Muscle layer of duodenum (tissue), 2 donors: ENCODE results near the gene COL6A3.
"Not testable (repeated sequence)": the region's sequence is repeated elsewhere in the genome, so short reads cannot be mapped to it uniquely, and the experiment has no call there.

Source experiments
- H3K27ac ChIP-seq: one replicate; pipeline ENCODE4 v1.7.0; 2013; ENCODE audit warnings: mild to moderate bottlenecking, low read length
- H3K27me3 ChIP-seq: one replicate; pipeline ENCODE4 v1.7.0; 2013; ENCODE audit warnings: low read depth, mild to moderate bottlenecking, control low read depth, low read length
- H3K36me3 ChIP-seq, 2 donors: one replicate each; pipeline ENCODE4 v1.7.0; 2013; ENCODE audit warnings: low read length in 2 of 2, control low read depth in 1 of 2, mild to moderate bottlenecking in 1 of 2; ENCODE audit not compliant: insufficient read depth in 2 of 2, control insufficient read depth in 1 of 2
- H3K4me1 ChIP-seq, 2 donors: one replicate each; pipeline ENCODE4 v1.7.0; 2013; ENCODE audit warnings: low read length in 2 of 2, mild to moderate bottlenecking in 2 of 2, control low read depth in 1 of 2, moderate library complexity in 1 of 2; ENCODE audit not compliant: insufficient read depth in 2 of 2, control insufficient read depth in 1 of 2
- H3K4me3 ChIP-seq, 2 donors: one replicate each; pipeline ENCODE4 v1.7.0; 2013; ENCODE audit warnings: low read length in 2 of 2, low read depth in 1 of 2, mild to moderate bottlenecking in 1 of 2
- H3K9me3 ChIP-seq, 2 donors: one replicate each; pipeline ENCODE4 v1.7.0; 2013; ENCODE audit warnings: low read length in 2 of 2, control low read depth in 1 of 2, mild to moderate bottlenecking in 1 of 2; ENCODE audit not compliant: control insufficient read depth in 1 of 2
- donor health status: healthy.

COL6A3 gene

DNA sequence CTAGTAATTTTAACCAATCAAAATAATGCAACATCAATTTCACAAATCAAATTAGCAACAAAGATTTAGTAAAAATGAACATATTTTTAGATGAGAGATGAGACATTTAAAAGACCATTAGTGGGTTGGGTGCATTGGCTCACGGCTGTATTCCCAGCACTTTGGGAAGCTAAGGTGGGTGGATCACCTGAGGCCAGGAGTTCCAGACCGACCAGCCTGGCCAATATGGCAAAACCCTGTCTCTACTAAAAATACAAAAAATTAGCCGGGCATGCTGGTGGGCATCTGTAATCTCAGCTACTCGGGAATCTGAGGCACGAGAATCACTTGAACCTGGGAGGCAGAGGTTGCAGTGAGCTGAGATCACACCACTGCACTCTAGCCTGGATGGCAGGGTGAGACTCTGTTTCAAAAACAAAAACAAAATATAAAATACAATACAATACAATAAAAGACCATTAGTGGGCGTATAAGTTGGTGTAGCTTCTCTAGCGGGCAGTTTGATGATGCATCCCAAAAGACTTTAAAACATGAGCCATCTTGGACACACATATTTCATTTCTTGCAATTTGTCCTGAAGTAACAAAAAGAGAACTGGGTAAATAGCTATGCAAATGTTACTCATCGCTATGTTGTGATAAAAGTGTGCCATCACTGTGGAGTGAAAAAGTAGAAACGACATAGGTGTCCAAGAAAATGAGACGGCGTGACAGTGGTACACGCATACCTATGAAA lies 101.8 kb downstream of the COL6A3 start:
- H3K4me3 ChIP-seq: no peak overlapping the region
- peaks cover 18 to 25% of the 10 kb centered on the region in 2 donors for H3K4me1 ChIP-seq
- no peaks in the 10 kb centered on the region for H3K9me3 ChIP-seq
- no peaks in the 10 kb centered on the region for H3K27me3 ChIP-seq
- peak overlapping the region; percentile 97 for H3K27ac ChIP-seq
- no peaks in the 10 kb centered on the region for H3K36me3 ChIP-seq

DNA sequence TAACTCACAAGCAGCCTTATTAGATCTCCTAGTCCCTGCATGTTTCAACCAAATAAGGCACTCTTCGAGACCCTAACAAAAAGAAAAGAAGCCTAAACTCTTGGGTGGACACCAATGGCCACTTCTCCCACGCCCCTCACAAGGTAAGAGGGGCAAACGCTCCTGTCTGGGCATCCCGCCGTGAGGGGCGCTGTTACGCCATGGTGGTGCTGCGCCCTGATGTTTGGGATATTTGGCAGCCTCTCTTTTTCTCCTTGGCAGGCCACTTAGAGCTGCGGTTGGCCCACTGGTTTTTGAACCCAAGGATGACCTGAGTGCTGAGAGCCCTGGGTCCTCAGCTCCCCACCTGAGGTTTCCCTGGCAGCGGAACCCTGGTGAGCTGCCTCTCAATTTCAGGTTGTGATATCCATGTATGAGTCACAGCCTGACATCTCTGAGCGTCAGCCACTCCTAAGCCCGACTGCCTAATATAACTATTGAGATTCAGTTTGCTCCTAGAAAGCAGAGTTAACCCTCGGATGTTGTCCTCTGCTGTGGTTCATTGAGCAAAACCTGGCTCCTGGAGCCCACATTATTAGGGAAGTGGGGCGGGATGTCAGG lies 103.3 kb downstream of the COL6A3 start:
- Histone ChIP-seq H3K4me1 (peaks cover 15 to 18% of the 10 kb centered on the region in 2 donors), H3K4me3 (no peak overlapping the region), H3K27ac (peak overlapping the region; percentile 41), H3K27me3 (no peaks in the 10 kb centered on the region), H3K36me3 (no peaks in the 10 kb centered on the region), H3K9me3 (no peaks in the 10 kb centered on the region)

DNA sequence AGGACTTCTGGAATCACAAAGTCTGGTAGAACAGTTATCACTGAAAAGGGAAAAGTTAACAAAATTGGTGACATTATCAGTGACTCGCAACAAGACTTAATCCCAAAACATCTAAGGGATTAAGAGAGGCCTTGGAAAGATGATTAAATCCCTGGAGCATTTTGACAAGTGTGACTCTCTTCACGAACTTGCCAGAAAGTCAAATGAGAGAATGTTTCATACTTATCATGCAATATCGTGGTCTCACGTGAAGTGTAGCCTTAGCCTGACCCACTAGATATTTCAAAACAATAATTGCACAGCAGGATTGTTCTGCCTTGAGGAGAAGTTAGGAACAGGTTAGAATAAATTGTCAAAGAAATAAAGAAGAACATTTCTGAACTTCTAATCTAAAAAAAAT lies 104.5 kb downstream of the COL6A3 start:
- peak overlapping the region; percentile 25 for H3K27ac ChIP-seq
- no peak overlapping the region for H3K4me3 ChIP-seq
- H3K9me3 ChIP-seq: no peaks in the 10 kb centered on the region
- no peaks in the 10 kb centered on the region for H3K36me3 ChIP-seq
- H3K4me1 ChIP-seq: peaks cover 6 to 8% of the 10 kb centered on the region in 2 donors
- H3K27me3 ChIP-seq: no peaks in the 10 kb centered on the region

DNA sequence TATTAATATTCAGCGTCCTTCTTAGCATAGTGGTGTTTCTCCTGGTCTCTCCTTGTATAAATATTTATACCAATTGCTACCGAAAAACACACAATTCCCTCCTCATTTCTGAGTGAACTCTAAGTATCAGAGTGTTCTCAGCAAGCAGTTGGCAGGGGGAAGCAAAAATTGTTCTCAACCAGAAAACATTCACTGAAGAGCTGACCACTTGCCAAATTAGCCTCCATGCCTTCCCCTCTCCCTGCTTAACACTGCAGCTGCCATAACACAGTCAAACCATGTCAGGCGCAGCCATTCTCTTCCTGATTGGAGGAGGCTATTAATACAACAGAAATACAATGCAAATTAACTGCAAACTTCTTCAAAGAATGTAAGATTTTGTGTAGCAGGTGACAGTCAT lies 105.0 kb downstream of the COL6A3 start:
- no peak overlapping the region for H3K4me3 ChIP-seq
- H3K27me3 ChIP-seq: no peaks in the 10 kb centered on the region
- peaks cover 3 to 6% of the 10 kb centered on the region in 2 donors for H3K4me1 ChIP-seq
- peak overlapping the region; percentile 25 for H3K27ac ChIP-seq
- H3K36me3 ChIP-seq: no peaks in the 10 kb centered on the region
- no peaks in the 10 kb centered on the region for H3K9me3 ChIP-seq

DNA sequence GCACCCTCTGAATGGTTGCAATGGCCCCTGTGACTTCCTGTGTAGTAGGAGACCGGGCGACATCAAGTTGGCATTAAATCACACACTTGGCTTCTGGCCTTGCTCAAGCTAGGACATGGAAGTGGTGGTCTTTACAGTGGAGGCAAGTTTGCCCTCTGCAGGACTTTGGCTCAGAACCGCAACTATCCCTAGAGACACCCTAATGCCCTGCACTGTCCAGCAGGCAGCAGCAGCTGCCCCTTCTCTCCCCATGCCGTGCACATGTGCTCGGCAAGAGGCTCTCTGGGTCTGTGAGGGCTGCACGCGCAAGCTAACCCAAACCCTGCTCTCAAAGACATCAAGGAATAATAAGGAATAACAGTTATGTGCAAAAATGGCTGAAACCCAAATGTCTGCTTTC lies 106.5 kb downstream of the COL6A3 start:
- Histone ChIP-seq H3K9me3 (no peaks in the 10 kb centered on the region), H3K4me3 (no peak overlapping the region), H3K27ac (no peak overlapping the region), H3K27me3 (no peaks in the 10 kb centered on the region), H3K4me1 (peaks cover 3 to 6% of the 10 kb centered on the region in 2 donors), H3K36me3 (no peaks in the 10 kb centered on the region)

DNA sequence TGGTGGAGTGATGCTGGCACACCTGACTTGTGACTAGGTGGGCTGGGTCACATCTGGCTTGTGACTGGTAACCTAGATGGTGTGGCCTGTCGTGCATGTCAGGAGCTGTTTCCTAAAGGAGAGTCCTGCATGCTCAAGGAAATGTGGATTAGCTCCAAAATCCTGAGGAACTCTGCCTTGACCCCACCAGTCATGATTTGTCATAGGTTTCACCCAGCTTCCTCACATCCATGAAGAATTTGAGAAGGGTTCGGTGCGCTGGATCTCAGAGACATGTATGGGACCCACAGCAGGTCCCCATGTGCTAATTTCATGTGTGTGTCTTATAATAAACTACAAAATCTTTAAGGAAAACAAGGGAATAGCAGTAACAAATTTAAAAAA lies 107.2 kb downstream of the COL6A3 start:
- Histone ChIP-seq H3K4me1 (peaks cover 3 to 6% of the 10 kb centered on the region in 2 donors), H3K4me3 (no peak overlapping the region), H3K27ac (no peak overlapping the region), H3K27me3 (no peaks in the 10 kb centered on the region), H3K36me3 (no peaks in the 10 kb centered on the region), H3K9me3 (no peaks in the 10 kb centered on the region)

DNA sequence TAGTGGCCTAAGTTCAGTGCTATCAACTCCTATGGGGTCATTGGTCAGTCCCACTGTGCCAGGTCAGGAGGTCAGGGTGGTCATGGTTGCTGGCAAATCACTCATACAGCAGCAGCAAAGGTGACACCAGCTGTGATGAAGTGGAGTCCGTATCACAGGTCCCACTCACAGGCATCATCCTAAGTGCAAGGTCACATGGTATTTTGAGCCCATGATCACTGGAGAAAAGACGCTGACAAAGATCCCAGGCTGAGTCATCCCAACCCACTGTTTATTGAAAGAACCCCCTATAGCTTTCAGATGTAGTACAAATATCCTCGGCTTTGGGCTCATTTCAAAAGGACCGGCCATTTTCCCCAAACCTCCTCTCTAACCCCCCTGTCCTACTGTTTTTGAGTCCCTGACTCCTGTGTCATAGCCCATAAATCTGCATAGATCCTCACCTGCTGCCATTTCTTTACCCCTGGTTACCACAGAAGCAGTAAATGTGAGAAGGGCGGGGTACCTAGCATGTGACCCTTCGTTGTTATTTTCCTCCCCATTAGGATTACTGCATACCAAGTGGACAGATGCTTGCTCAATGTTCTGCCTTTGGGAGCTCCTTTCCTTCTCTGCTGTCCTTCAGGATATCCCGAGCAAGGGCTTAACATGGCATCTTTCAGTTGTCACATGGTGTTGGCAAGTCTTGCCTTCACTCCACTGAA lies 107.7 kb downstream of the COL6A3 start:
- H3K36me3 ChIP-seq: no peaks in the 10 kb centered on the region
- peaks cover 3 to 6% of the 10 kb centered on the region in 2 donors for H3K4me1 ChIP-seq
- H3K27me3 ChIP-seq: no peaks in the 10 kb centered on the region
- no peaks in the 10 kb centered on the region for H3K9me3 ChIP-seq
- H3K27ac ChIP-seq: no peak overlapping the region
- no peak overlapping the region for H3K4me3 ChIP-seq

DNA sequence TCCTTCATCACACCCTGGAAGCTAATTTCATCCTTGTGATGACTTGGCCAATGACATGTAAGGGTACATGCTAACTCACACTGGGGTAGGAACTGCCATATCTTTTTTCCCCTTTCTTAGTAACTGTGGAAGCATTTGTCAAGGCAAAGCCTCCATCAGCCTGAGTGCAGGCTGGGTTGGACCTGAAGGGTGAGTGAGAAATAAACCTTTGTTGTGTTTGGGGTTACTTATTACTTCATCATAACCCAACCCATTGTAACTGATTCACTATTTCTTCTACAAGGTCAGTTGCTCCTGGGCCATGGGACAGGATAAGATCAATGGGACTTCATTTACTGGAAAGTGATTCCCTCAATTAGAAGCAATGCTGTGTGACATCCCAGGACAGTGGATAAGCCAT lies 108.4 kb downstream of the COL6A3 start:
- H3K4me3 ChIP-seq: no peak overlapping the region
- peaks cover 3 to 6% of the 10 kb centered on the region in 2 donors for H3K4me1 ChIP-seq
- no peak overlapping the region for H3K27ac ChIP-seq
- H3K27me3 ChIP-seq: no peaks in the 10 kb centered on the region
- no peaks in the 10 kb centered on the region for H3K36me3 ChIP-seq
- H3K9me3 ChIP-seq: no peaks in the 10 kb centered on the region

DNA sequence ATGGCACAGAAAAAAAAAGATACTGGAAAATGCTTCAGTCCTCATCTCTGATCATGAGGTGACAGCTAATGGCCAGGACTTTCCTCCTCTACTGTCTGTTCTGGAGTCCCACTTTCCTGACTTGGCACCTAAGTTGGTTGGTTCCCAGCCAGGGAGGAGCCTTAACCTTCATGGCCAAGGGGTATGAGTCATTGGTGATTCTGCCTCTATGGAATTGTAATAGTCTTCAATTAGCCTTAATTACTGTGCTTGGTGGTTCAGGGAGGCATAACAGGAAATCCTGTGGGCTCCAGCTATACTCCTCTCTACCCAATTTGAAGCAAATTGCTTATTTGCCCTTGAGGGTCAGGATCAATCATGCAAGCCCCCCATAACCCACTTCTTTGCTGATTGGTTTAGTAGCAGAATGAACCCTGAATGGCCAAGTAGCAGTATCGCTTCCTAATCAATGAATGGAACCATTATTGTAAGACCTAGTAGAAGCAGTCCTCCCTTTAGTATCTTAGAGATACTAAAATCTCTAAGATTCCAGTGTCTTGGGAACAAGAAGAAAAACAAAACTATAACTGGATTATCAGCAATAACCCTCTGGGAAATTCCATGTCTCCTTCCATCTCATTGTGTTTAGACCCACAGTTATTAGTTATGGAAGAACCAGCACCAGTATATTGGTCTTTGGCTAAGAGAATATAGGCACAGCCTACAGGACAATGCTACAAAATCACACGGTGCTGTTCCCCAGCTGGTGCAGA lies 109.0 kb downstream of the COL6A3 start:
- peaks cover 3 to 6% of the 10 kb centered on the region in 2 donors for H3K4me1 ChIP-seq

DNA sequence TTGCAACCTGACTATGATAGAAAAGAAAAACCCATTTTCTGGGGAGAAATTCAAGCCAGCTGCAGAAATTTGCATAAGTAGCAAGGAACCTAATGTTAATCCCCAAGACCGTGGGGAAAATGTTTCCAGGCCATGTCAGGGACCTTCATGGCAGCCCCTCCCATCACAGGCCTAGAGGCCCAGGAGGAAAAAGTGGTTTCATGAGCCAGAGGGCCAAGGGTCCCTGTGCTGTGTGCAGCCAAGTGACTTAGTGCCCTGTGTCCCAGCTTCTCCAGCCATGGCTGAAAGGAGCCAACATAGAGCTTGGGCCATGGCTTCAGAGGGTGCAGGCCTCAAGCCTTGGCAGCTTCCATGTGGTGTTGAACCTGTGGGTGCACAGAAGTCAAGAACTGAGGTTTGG lies 110.7 kb downstream of the COL6A3 start:
- H3K36me3 ChIP-seq, H3K4me3 ChIP-seq: not testable (repeated sequence)

More for the DNA sequence above, 109.0 kb downstream of the COL6A3 start:
- Histone ChIP-seq H3K9me3 (no peaks in the 10 kb centered on the region), H3K27ac (peak overlapping the region; percentile 9), H3K36me3 (no peaks in the 10 kb centered on the region), H3K27me3 (no peaks in the 10 kb centered on the region), H3K4me3 (no peak overlapping the region)

DNA sequence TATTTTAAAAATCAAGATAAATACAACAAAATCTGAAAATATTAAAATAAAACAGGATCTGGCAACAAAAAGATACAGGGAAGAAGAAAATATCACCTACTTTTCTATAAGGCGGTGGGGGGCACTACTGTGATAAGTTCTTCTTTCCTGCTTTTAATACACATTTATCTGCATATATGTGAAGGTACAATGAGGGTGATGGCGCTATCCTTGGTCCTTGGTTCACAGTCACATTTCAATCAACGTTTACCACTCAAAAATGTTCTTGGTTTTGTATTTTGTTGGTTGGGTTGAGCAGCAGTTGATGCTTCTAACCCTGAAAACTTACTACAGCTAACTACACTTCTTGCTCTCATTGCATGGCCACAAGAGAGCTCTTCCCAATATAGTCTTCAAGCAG lies 112.4 kb downstream of the COL6A3 start:
- Histone ChIP-seq H3K36me3 (no peaks in the 10 kb centered on the region), H3K9me3 (no peaks in the 10 kb centered on the region), H3K27me3 (no peaks in the 10 kb centered on the region), H3K4me3 (no peak overlapping the region), H3K27ac (no peak overlapping the region), H3K4me1 (peaks cover 8 to 20% of the 10 kb centered on the region in 2 donors)

More for the DNA sequence above, 110.7 kb downstream of the COL6A3 start:
- not testable (repeated sequence) for H3K9me3 ChIP-seq, H3K27me3 ChIP-seq, H3K27ac ChIP-seq, H3K4me1 ChIP-seq
